A549 (cell line): ENCODE results near the gene DPYSL3.

Experiments
- BHLHE40 ChIP-seq: IDR thresholded peaks from 2 replicates; pipeline ENCODE4 v1.6.1; 2012; ENCODE audit warnings: low read depth, low read length, inconsistent platforms
- CBX8 ChIP-seq: fragments of 200-600 bp; sonication (generic); IDR thresholded peaks from 2 replicates; pipeline ENCODE4 v1.6.1; 2016
- CHD2 ChIP-seq: fragments of 150-350 bp; IDR thresholded peaks from 2 replicates; pipeline ENCODE4 v1.6.1; 2014; ENCODE audit warnings: low read length; ENCODE audit not compliant: partially characterized antibody
- EP300 ChIP-seq, 2 experiments: fragments of >200 bp; sonication (Bioruptor Twin); formaldehyde crosslinking; IDR thresholded peaks; 2 replicates in 1 of 2; 3 replicates in 1 of 2; pipeline ENCODE4 v1.6.1; 2016 to 2017
- GATA3 ChIP-seq: IDR thresholded peaks from 2 replicates; pipeline ENCODE4 v1.6.1; 2012; ENCODE audit warnings: borderline replicate concordance
- HDAC2 ChIP-seq: fragments of 200-600 bp; sonication (generic); IDR thresholded peaks from 2 replicates; pipeline ENCODE4 v1.6.1; 2016
- JUN ChIP-seq, 2 experiments: fragments of >200 bp; sonication (Bioruptor Twin); formaldehyde crosslinking; IDR thresholded peaks; 2 replicates in 1 of 2; 3 replicates in 1 of 2; pipeline ENCODE4 v1.6.1; 2016 to 2017
- KDM1A ChIP-seq: fragments of 200-600 bp; sonication (generic); IDR thresholded peaks from 2 replicates; pipeline ENCODE4 v1.6.1; 2016; ENCODE audit warnings: low read depth, mild to moderate bottlenecking
- KDM5A ChIP-seq: fragments of 200-600 bp; sonication (generic); IDR thresholded peaks from 2 replicates; pipeline ENCODE4 v1.6.1; 2016; ENCODE audit warnings: antibody characterized with exemption, mild to moderate bottlenecking
- MAFK ChIP-seq: fragments of 450-650 bp; IDR thresholded peaks from 2 replicates; pipeline ENCODE4 v1.6.1; 2014; ENCODE audit not compliant: partially characterized antibody
- POLR2A ChIP-seq: IDR thresholded peaks from 2 replicates; pipeline ENCODE4 v1.6.1; 2012; ENCODE audit warnings: mild to moderate bottlenecking, low read length
- RFX5 ChIP-seq: fragments of 450-650 bp; IDR thresholded peaks from 2 replicates; pipeline ENCODE4 v1.7.1; 2014; ENCODE audit warnings: antibody characterized with exemption, mild to moderate bottlenecking, moderate library complexity
- USF2 ChIP-seq: fragments of 450-650 bp; IDR thresholded peaks from 2 replicates; pipeline ENCODE4 v1.6.1; 2014; ENCODE audit warnings: antibody characterized with exemption
- TF ChIP-seq, protein P1 (sequence below): fragments of >200 bp; sonication (Bioruptor Twin); formaldehyde crosslinking; IDR thresholded peaks from 3 replicates; pipeline ENCODE4 v1.5.1; 2016

DNA sequence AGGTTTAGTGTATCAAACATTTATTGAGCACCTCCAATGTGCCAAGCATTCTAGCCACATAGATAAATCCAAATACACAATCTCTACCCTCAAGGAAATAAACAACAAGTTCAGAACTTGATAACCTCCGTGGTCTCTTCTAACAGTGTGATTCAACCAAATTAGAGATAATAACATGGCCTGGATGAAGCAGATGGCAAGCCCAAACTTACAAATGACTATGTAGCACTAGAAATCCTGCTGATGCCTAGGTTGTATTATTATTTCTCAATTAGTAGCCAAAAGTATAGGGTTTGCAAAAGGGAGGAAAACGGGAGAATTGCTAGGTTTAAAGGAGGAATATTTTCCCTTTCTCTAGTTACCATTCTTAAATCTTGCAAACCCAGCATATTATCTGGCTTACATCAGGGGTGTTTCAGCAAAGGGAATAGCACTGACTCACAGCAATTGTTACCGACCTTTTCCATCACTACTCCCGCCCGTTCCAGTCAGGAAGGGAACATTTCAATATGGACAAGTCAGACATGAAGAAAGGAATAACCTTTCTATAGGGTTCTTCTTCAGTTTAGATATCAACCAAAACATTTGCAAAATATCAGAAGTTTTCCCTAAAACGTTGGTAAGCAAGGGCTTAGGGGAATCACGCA is 2.3 kb downstream of the DPYSL3 start:
- no peak for TF ChIP-seq JUN (IDR thresholded peaks at IDR 0.05)
- TF ChIP-seq, protein P1, sequence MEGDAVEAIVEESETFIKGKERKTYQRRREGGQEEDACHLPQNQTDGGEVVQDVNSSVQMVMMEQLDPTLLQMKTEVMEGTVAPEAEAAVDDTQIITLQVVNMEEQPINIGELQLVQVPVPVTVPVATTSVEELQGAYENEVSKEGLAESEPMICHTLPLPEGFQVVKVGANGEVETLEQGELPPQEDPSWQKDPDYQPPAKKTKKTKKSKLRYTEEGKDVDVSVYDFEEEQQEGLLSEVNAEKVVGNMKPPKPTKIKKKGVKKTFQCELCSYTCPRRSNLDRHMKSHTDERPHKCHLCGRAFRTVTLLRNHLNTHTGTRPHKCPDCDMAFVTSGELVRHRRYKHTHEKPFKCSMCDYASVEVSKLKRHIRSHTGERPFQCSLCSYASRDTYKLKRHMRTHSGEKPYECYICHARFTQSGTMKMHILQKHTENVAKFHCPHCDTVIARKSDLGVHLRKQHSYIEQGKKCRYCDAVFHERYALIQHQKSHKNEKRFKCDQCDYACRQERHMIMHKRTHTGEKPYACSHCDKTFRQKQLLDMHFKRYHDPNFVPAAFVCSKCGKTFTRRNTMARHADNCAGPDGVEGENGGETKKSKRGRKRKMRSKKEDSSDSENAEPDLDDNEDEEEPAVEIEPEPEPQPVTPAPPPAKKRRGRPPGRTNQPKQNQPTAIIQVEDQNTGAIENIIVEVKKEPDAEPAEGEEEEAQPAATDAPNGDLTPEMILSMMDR: no peak
- no peak for TF ChIP-seq EP300 (IDR thresholded peaks at IDR 0.05)
- no peak for TF ChIP-seq POLR2A
- no peak for TF ChIP-seq CBX8
- no peak for TF ChIP-seq MAFK
- no peak for TF ChIP-seq USF2
- TF ChIP-seq RFX5: no peak
- TF ChIP-seq BHLHE40: no peak
- no peak for TF ChIP-seq HDAC2
- no peak for TF ChIP-seq CHD2
- no peak for TF ChIP-seq KDM1A
- TF ChIP-seq GATA3: no peak
- TF ChIP-seq KDM5A: no peak
